NCI-H2196 treated with DMSO at 0.1 percent for 48 hours (cell line): ENCODE data around the gene TGIF2.
"Not testable (repeated sequence)": the region's sequence is repeated elsewhere in the genome, so short reads cannot be mapped to it uniquely, and the experiment has no call there.

Experiments
- DNase-seq: peaks from one replicate; lab custom pipeline; 2025; ENCODE audit not compliant: unreplicated experiment; lab: John Stamatoyannopoulos, UW

TGIF2 gene

DNA sequence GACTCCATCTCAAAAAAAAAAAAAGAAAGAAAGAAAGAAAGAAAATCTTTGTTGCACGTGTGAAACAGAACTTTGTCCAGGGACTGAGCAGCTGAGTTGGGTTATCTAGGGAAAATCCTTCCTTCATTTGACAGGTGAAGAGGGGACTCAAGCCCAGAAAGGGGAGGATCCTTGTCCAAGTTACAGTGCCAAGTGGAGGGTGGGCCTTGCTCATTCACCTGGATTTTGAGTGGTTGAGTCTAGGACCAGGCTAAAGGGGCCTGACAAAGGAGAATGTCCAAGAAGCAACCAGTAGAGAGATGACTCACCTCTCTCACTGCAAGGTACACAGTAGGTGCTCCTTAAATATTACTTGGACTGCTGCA lies 2.7 kb downstream of the TGIF2 start:
- DNase-seq: no peak

DNA sequence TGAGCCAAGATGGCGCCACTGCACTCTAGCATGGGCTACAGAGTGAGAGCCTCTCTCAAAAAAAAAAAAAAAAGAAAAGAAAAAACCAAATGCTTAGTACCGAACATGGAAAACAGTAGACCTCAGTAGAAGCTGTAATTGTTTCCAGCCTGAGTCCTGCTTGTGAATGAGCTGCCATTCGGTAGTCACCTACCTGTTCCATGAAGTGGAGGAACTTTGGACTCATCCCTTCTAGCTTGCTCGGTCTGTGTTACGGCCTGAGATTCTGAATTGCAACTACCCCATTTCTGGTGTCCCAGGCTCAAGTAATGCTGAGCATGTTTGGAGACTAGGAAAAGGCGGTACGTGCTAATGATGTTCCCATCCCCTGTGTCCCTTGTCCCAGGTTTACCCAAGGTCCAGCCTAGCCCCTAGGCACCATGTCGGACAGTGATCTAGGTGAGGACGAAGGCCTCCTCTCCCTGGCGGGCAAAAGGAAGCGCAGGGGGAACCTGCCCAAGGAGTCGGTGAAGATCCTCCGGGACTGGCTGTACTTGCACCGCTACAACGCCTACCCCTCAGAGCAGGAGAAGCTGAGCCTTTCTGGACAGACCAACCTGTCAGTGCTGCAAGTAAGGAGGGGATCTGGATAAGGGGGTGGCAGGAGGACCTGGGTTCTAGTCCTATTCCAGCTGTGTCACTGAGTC lies 5.1 kb downstream of the TGIF2 start:
- DNase-seq: no peak

DNA sequence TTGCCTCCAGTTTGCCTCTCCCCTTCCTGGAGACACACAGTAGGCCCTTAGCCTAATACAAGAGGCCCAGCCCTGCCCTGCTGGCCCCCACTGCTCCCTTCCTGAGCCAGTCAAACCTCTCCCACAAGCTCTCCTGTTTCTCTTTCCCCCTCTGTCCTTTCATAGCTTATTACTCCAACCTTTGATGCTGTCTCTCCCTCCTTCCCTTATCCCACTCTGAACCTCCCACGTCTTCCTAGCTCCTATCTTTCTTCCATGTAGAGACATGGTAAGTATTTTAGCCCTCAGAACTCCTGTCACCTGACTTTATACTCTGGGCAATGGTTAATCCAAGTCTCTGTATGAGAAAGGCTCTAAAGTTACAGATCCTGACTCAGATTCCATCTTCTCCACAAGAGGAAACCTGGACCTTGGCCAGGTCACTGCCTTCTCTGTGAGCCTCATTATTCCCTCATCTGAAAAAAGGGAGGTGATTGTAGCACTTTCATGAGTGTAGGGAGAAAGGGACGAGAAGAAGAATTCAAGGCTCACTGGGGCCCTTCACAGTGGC lies 6.7 kb downstream of the TGIF2 start:
- DNase-seq: no peak

DNA sequence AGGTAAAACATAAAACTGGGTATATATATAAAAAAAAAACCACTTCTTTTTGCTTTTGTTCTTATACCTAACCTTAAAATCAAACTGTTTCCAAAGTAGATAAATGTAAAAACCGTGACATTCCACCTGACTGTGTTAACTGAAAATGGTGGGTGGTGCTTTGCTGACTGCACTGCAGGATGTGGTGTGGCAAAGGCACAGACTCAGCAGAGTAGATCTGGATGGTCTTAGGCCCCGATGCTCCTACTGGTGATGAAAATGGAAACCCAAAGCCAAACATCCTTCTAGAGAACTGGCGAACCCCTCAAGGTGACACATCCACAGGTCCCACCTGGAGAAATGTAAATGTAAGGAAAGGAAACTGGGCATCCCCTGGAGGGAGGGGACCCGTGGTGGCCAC lies 8.9 kb downstream of the TGIF2 start:
- no peak for DNase-seq

DNA sequence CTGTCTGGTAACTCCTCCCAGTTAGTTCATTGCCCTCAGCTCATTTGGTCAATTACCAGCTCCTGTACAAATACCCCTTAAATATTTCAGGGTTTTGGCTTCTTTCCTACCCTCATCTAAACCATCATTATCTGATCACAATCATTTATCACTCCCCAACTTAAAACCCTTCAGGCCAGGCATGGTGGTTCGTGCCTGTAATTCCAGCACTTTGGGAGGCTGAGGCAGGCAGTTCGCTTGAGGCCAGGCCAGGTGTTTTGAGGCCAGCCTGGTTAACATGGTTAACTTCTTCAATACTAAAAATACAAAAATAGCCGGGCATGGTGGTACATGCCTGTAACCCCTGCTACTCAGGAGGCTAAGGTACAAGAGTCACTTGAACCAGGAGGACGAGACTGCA lies 9.4 kb downstream of the TGIF2 start:
- DNase-seq: no peak

DNA sequence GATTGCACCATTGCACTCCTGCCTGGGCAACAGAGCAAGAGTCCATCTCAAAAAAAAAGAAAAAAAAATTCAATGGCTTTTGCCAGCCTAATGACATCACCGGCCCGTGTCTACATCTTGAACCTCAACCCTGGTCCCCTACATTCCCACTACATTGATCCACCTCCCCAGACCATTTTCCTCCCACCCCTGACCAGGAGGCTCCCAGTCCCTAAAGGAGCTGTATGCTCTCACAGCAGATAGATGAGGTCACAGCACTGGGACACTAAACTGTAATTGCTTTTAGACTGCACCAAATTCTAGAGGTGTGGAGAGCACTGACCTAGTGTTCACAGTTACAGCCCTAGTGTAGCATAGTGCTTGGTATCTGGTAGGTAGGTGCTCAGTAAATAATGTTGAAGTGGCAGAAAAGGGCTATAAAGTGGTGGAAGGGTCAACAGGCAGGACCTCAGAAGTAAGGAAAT lies 10.7 kb downstream of the TGIF2 start:
- DNase-seq: no peak

DNA sequence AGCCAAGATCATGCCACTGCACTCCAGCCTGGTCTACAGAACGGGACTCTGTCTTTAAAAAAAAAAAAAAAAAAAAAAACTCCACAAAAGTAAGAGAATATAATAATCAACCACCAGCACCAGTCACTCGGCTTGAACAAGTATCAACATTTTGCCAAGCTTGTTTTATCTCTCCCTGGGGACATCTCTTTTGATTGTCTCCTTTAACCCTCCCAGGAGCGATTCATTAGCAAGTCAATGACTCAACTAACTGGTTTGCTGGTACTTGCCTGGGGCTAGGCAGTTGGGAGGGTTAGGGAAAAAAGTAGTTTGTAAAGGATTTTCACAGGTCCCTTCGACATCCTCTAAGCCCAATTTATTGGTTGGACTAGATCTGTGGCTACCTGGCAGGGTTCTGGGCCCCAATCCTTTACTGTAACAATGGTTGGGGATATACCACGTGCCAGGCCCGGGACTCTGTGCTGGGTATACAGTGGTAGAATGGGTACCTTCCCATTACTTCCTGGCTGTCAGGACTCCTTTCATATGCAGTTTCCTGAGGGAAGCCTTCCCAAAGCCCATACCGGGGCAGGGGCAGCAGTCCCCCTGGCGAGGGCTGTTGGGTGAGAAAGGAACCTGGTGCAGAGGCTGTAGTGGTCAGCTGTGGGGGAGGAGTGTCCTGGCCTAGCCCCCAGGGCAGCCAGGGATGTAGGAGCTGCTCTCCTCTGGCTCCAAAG lies 12.2 kb downstream of the TGIF2 start:
- DNase-seq: no peak

DNA sequence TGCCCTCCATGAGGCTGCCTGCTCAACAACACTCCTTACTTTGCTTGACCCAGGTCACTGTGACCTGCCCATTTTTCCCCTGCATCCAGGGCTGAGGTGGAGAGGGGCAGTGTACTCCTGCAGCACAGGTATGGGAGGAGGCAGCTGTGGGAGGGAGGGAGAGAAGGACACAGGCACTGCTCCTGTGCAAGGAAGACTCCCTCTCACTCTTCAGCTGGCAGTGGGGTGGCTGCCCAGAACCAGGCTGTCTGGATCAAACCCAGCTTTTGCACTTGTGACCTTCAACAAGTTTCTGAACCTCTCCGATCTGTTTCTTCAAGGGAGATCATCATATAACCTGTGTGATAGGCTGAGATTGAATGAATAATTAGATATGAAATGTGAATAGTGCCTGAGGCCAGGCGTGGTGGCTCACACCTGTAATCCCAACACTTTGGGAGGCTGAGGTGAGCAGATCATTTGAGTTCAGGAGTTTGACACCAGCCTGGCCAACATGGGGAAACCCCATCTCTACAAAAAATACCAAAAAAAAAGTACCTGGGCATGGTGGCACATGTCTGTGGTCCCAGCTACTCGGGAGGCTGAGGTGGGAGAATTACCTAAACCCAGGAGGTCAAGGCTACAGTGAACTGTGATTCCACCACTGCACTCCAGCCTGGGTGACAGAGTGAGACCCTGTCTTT lies 14.1 kb downstream of the TGIF2 start:
- no peak for DNase-seq

DNA sequence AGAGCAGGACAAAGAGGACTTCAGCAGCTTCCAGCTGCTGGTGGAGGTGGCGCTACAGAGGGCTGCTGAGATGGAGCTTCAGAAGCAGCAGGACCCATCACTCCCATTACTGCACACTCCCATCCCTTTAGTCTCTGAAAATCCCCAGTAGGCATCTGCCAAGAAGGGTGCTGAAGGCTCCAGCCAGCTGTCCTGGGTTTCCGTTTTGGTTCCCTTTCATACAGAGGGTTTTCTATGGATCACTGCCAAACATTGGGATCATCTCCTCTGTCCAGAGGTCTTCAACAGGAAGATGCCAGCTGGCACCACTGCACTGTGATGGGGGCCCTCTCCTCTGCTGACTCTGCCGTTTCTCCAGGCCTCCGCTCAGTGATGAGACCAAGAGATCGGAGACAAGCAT lies 17.9 kb downstream of the TGIF2 start:
- DNase-seq: peak; percentile 63

DNA sequence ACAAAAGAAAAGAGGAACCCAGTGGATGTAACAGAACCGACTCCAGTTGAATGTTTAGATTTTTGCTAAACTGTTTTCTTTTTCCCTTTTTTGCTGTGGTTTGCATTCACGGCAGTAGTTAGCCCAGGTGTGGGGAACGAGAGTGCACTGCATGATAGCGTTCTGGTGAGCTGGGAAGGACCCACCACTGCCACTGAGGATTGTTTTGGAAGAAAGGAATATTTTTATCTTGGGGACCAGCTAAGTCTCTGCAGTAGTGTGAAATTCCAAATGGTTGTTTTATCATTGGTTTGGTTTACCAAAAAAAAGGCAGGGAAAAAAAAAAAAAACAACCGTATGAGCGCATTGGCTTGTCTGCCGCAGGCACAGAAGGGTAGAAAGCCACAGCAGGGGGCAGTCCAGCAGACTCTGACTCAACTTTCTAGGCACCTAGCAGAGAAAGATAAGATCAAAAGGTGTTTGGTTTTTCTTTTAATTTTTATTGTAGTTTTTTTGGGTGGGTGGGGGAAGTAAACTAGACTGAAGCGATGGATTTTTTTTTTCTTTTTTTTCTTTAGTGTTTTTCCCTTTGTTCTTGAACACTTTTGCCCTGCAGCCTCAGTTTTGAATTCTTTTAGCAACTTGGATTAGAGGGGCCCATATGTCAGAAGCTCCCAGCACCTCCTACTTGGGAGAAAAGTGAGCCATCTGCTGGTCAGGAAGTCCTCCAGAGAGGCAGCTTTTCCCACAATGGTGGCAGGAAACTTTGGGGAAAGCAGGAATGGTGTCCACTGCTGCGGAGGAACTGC lies 18.7 kb downstream of the TGIF2 start:
- no peak for DNase-seq

DNA sequence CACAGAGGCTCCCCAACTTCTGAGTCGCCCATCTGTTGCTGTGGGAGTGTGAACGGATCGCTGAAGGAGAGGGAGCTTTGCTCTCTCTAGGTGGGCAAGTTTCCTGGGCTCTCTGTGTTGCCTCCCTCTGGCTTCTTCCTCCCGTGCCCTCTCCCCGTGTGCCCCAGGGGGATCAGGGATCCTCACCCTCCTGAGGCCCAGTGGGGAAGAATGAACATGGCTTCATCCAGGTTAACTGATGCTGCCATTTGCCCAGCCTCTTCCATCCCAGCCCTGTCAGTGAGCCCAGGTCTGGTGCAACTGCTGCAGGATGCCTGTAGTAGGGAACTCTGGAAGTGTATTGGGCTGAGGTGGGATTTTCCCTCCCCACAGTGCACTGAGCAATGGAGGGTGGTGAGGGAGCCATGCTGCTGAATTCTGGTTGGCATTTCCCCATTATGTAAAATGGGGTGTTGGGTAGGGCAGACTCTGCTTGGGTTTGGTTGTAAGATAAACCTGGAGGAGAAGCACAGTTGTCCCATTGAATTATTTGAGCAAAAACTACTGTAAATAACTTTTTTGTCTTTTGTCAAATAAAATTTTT lies 20.0 kb downstream of the TGIF2 start:
- DNase-seq: no peak

DNA sequence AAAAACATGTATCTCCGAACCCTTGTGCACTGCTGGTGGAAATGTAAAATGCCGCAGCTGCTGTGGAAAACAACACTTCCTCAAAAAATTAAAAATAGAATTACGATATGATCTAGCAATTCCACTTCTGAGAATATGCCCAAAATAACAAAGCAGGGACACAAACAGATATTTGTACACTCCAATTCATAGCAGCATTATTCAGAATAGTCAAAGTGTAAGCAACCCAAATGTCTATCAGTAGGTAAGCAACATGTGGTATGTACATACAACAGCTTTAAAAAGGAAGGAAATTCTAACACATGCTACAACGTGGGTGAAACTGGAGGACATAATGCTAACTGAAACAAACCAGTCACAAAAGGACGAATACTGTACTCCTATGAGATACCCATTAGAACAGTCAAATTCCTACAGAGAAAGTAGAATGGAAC lies 26.5 kb downstream of the TGIF2 start:
- no peak for DNase-seq

DNA sequence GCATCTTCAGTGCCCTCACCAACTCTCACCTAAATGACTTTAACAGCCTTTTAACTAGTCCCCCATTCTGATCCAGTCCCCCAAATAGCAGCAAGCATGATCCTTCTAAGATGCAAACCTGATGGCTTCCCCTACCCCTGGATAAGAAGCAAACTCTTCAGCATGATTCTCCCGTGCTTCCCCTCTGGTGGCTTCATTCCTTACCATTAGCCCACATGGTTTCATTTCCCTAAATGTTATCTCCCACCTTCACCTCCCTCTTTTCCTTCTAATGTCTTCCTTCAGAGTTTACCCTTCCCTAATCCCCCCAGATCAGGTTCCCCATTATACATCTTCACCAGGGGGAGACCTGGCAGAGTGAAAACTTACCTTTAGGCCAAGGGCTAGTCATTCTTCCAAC lies 28.1 kb downstream of the TGIF2 start:
- DNase-seq: no peak

DNA sequence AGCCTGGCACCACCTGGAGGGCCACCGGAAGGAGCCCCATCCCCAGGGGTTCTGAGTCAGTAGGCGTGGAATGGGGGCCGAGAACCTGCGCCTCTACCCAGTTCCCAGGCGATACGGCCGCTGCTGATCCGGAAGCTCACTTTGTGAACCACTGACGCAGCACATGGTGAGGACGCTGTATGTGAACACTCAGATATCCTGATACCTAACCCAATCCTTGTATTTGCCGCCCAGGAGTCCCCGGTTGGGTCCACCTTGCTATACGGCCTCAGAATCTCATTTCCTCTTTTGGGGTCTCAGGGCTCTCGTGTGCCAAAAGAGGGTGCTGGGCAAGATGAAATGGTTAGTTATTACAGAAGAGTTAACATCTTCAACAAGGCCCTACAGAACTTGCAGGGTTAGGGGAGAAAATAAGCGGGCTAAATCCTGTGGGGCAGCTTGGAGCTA lies 31.6 kb downstream of the TGIF2 start:
- no peak for DNase-seq

DNA sequence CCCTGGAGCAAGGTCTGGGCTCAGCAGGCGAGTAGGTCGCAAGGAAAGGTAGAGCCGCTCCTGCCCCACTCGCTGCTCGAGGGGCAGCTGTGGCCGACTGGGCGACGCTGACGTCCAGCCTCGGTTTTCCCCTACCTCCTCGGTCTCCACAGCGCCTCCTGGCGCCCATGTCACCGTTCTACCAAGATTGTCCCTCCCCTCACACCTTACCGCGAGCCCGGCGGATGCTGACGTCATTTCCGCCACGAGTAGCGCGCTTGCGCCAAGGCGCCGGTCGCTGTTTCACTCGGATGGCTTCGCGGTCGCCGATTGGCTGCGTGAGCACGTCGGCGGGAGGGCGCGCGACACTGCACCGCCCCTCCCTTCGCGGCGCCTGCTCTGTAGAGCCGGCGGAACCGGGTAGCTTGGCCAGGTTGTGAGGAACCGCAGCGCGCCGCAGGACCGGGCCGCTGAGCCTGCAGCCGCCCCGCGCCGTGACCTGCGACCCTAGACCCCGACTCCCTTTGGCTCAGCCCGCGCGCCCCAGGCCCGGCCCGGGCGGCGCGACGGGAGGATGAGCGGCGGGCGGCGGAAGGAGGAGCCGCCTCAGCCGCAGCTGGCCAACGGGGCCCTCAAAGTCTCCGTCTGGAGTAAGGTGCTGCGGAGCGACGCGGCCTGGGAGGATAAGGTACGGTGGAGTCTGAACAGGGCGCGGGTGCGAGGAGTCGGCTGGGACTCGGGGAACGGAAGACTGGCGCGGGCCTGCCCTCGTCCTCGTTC lies 32.2 kb downstream of the TGIF2 start, which contains the start of gene RAB5IF:
RAB5IF (plus strand) TSS at position 381 of the 759 bp plus-strand sequence; CDS start at position 554, 173 bp downstream.
- DNase-seq: peak; percentile 93

DNA sequence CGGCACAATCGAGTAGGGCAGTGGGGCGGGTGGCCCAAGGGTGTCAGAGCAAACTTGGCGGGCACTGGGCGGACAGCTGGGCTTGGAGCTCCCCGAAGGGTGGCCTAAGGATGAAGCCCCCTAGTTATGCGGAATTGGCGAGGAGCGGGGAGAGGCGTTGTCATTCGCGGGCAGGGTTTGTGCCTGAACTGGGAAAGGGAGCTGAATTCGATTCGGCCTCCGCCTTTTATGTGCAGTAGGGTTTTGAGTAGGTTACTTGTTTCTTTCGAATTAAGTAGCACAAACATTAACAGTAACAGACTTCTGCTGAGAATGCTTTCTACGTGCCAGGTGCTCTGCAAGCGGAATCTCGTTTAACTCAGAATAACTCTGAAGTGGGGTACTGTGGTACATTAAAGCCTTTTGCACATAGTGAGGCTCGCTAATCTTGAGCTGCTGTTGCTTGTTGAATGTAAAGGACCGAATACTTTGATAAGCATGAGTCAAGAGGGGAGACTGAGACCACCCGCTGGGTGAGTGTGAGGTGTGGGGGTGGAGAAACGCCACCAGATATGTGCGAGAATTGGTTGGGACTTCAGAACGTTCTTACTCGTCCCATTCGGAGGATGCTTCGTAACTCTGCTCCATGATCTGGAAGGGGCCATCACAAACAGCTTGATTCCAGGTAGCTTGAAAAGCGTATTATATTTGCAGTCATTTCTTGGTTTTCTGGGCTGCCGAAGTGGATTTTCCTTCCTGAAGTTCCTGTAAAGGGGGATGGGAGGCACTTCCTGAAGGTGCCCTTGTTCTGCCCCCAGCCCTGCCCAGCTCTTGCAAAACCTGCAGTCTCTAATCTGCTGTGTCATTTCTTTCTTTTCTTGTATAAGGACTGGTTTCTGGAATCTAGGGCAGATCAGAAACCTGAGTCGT lies 33.0 kb downstream of the TGIF2 start:
- no peak for DNase-seq

DNA sequence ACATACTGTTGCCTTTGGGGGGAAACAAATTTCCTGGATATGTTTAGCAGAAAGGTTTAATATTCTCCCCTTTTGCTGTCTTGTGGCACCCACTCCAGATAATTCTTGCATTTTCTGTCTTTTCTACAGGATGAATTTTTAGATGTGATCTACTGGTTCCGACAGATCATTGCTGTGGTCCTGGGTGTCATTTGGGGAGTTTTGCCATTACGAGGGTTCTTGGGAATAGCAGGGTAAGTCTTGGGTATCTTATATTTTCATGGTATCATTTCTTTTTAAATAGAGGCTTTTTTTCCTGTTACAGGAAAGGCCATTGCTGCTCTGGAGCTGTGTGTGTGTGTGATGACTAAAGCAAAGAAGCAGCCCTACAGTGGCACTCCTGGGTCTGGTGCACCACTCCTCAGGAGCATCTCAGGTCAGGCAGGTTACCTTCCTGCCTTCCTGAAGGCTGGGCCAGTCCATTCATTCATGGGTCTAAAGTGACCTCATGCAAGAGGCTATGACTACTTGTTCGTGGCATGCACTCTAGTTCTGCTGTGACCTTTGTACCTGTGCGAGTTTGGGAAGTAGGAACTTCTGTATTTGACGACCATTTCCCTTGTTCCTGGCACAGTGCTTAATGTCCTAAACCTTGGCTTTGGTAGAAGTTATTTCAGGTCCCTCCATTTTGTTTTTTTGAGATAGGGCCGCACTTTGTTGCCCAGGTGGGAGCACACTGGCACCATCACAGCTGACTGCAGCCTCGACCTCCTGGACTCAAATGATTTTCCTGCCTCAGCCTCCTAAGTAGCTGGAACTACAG lies 34.4 kb downstream of the TGIF2 start:
- DNase-seq: no peak

DNA sequence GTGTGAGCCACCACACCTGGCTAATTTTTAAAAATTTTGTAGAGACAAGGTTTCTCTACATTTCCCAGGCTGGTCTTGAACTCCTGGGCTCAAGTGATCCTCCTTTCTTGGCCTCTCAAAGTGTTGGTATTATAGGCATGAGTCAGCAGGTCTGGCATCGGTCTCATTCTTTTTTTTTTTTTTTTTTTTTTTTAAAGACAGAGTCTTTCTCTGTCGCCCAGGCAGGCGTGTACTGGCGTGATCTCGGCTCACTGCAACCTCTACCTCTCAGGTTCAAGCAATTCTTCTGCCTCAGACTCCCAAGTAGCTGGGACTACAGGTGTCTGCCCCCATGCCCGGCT lies 35.0 kb downstream of the TGIF2 start:
- DNase-seq: not testable (repeated sequence)
